ENCODE data around the gene MAB21L4. TPM values are rescaled to one million over a fixed set of nuclear protein-coding genes. Genes with fewer than 3 reads are reported as not detected.
A peak's percentile ranks its signal among the peaks of the same experiment; 100 is the strongest.

Gene MAB21L4
- total RNA-seq, 1 donor from 2014 or later, result not detected

GRCh38 chr2:240919786-240920782 is 24.1 kb upstream of the MAB21L4 start:
- Mint-ChIP-seq H3K9me3 (no peaks in the 10 kb centered on the region), H3K27me3 (ENCODE audit: low read depth) (peaks cover 7% of the 10 kb centered on the region), H3K27ac (no peak overlapping the region), H3K36me3 (ENCODE audit: low read depth) (no peaks in the 10 kb centered on the region), H3K4me3 (ENCODE audit: low read depth) (no peak overlapping the region), H3K4me1 (ENCODE audit: low read depth) (no peaks in the 10 kb centered on the region)
- intact Hi-C loops (cut with micrococcal nuclease), result no loop called here
- DNase-seq (ENCODE audit: low spot score), result no peak

- Mint-ChIP-seq H3K9me3 (no peaks in the 10 kb centered on the region), H3K36me3 (ENCODE audit: low read depth) (no peaks in the 10 kb centered on the region), H3K4me1 (ENCODE audit: low read depth) (no peaks in the 10 kb centered on the region), H3K27me3 (ENCODE audit: low read depth) (peaks cover 7% of the 10 kb centered on the region), H3K4me3 (ENCODE audit: low read depth) (no peak overlapping the region), H3K27ac (no peak overlapping the region)
- no peak for DNase-seq (ENCODE audit: low spot score)
- intact Hi-C loops (cut with micrococcal nuclease), result no loop called here
Observed at GRCh38 chr2:240919161-240919781, 23.3 kb upstream of the MAB21L4 start.

- Mint-ChIP-seq H3K4me1 (ENCODE audit: low read depth) (no peaks in the 10 kb centered on the region), H3K27ac (no peak overlapping the region)
- intact Hi-C loops (cut with micrococcal nuclease), result no loop called here
Observed at GRCh38 chr2:240918258-240919091, 22.5 kb upstream of the MAB21L4 start.

DNA sequence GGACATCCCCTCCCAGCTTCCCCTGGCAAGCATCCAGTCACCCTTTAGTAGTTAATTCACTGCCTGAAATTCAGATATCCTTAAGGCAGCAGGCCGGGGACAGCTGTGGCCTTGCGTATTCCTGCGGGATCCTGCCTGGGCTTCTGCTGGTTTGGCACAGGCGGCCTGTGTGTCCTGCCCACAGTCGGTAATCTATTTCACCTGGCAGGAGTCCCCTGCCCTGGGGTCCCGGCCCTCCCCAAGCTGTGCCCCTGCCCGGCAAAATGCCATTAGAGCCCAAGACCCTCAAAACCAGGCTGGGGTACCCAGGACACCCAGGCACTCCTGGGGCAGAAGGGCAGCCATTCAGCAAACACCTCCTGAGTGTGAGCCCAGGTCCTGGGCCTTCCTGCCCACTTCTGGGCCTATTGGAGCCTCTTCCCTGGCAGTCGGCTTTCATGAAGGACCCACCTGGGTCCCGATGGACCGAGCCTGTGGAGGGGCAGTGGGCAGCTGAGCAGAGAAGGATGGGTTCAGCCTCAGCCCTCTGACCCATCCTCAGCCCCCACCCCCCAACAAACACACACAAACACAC is 21.8 kb upstream of the MAB21L4 start:
- no peak overlapping the region for H3K27ac Mint-ChIP-seq
- H3K4me1 Mint-ChIP-seq (ENCODE audit: low read depth), result no peaks in the 10 kb centered on the region
- H3K9me3 Mint-ChIP-seq, result no peaks in the 10 kb centered on the region
- no peak overlapping the region for H3K4me3 Mint-ChIP-seq (ENCODE audit: low read depth)
- H3K36me3 Mint-ChIP-seq (ENCODE audit: low read depth), result no peaks in the 10 kb centered on the region
- intact Hi-C loops (cut with micrococcal nuclease), result no loop called here
- peaks cover 7% of the 10 kb centered on the region for H3K27me3 Mint-ChIP-seq (ENCODE audit: low read depth)
- no peak for DNase-seq (ENCODE audit: low spot score)

More at GRCh38 chr2:240918258-240919091, 22.5 kb upstream of the MAB21L4 start:
- H3K9me3 Mint-ChIP-seq, result no peaks in the 10 kb centered on the region
- H3K36me3 Mint-ChIP-seq (ENCODE audit: low read depth), result no peaks in the 10 kb centered on the region
- DNase-seq (ENCODE audit: low spot score), result no peak
- peaks cover 7% of the 10 kb centered on the region for H3K27me3 Mint-ChIP-seq (ENCODE audit: low read depth)
- no peak overlapping the region for H3K4me3 Mint-ChIP-seq (ENCODE audit: low read depth)

DNA sequence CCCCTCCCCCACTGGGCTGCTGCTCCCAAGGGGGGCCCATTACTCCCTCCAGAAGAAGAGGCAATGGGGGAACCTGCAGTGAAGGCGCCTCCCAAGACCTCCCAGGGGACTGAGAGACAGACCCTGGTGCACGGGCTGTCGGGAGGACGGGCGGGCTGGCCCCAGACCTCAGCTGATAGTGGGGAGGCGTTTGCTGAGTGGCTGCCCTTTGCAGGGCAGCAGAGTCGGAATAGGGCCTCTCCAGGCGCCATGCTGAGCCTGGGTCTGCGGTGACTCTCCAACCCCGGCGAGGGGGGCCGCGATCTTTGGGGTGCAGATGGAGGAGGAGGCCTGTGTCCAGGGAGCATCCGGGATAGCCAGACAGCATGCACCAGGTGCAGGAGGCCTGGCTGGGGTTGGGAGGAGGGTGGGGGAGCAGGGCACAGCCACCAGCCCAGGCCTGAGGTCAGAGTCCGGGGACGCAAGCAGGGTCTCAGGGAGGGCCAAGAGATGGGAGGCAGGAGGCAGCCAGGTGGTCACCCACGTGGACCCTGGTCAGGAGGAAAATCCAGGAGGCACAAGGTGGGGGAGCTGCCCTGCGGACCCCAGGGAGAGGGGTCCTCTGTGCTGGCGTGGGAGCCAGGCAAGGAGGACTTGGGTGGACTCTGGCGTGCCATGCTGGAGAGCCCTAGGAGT is 21.2 kb upstream of the MAB21L4 start:
- H3K36me3 Mint-ChIP-seq (ENCODE audit: low read depth), result no peaks in the 10 kb centered on the region
- no peak for DNase-seq (ENCODE audit: low spot score)
- no peak overlapping the region for H3K4me3 Mint-ChIP-seq (ENCODE audit: low read depth)
- intact Hi-C loops (cut with micrococcal nuclease), result no loop called here
- peaks cover 7% of the 10 kb centered on the region for H3K27me3 Mint-ChIP-seq (ENCODE audit: low read depth)
- H3K9me3 Mint-ChIP-seq, result no peaks in the 10 kb centered on the region
- H3K4me1 Mint-ChIP-seq (ENCODE audit: low read depth), result no peaks in the 10 kb centered on the region
- H3K27ac Mint-ChIP-seq, result no peak overlapping the region

DNA sequence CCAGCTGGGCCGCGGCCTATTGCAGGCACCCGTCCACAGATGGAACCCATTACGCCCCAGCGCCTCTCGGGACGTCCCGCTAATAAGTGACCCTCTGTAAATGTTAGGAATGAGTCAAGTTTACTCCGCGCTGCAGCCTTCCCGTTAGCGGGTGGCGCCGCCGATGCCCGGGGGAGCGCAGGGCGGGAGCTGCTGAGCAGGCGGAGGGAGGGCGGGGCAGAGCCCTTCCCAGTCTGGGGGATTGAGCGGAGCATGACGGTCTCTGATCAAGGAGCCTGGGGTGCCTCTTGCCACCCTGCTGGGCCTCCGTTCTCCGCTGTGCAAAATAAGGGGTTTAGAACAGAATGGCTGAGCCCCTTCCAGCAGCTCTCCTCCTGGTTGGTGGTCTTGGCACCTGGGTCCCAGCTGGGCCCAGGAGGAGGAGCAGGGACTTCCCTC is 20.6 kb upstream of the MAB21L4 start:
- H3K36me3 Mint-ChIP-seq (ENCODE audit: low read depth), result no peaks in the 10 kb centered on the region
- intact Hi-C loops (cut with micrococcal nuclease), result no loop called here
- H3K27ac Mint-ChIP-seq, result no peak overlapping the region
- peaks cover 7% of the 10 kb centered on the region for H3K27me3 Mint-ChIP-seq (ENCODE audit: low read depth)
- no peaks in the 10 kb centered on the region for H3K4me1 Mint-ChIP-seq (ENCODE audit: low read depth)
- no peak overlapping the region for H3K4me3 Mint-ChIP-seq (ENCODE audit: low read depth)
- no peak for DNase-seq (ENCODE audit: low spot score)
- no peaks in the 10 kb centered on the region for H3K9me3 Mint-ChIP-seq

GRCh38 chr2:240915526-240916341 is 19.8 kb upstream of the MAB21L4 start:
- H3K27ac Mint-ChIP-seq, result no peak overlapping the region
- no peaks in the 10 kb centered on the region for H3K36me3 Mint-ChIP-seq (ENCODE audit: low read depth)
- DNase-seq (ENCODE audit: low spot score), result no peak
- no peaks in the 10 kb centered on the region for H3K9me3 Mint-ChIP-seq
- no peak overlapping the region for H3K4me3 Mint-ChIP-seq (ENCODE audit: low read depth)
- peaks cover 7% of the 10 kb centered on the region for H3K27me3 Mint-ChIP-seq (ENCODE audit: low read depth)
- no peaks in the 10 kb centered on the region for H3K4me1 Mint-ChIP-seq (ENCODE audit: low read depth)
- intact Hi-C loops (cut with micrococcal nuclease), result no loop called here

DNA sequence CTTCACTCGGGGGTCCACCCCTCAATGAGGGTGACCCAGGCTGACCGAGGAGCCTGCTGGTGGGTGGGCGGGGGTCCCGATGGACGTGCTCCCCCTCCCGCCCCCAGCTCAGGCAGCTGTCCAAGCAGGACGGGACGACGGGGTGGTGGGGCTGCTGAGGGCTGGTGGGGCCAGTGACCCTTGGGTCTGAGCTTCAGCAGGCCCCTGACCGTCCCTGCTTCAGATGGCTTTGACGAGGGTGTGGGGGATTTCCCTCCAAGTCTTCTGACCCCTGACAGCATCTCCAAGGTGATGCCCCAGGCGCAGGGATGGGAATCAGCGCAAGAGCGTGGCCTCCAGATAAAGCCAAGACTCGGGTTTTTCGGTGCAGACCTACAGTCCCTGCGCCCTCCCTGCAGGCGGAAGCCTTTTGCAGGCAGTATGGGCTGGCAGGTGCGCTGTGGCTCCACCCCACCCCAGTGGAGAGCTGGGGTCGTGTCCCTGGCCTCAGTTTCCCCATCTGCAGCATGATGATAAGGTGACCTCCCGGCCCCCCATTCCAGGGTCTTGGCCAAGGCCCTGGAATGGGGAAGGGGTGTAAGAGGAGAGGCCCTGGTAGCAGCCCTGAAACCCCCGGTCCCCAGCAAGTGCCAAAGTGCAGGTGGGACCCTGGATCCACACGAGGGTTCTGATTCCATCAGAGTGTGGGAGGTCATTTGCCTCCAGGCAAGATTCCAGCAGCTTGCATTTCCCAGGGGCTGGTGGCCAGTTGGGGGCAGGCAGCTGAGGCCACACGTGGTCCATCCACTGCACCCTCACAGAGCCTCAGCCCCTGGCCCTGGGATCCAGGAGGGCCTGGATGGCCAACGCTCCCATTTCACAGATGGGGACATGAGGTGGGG is 18.9 kb upstream of the MAB21L4 start:
- Mint-ChIP-seq H3K4me3 (ENCODE audit: low read depth) (no peak overlapping the region), H3K9me3 (no peaks in the 10 kb centered on the region), H3K4me1 (ENCODE audit: low read depth) (no peaks in the 10 kb centered on the region), H3K36me3 (ENCODE audit: low read depth) (no peaks in the 10 kb centered on the region), H3K27ac (no peak overlapping the region), H3K27me3 (ENCODE audit: low read depth) (peaks cover 7% of the 10 kb centered on the region)
- DNase-seq (ENCODE audit: low spot score), result no peak
- intact Hi-C loops (cut with micrococcal nuclease), result no loop called here

DNA sequence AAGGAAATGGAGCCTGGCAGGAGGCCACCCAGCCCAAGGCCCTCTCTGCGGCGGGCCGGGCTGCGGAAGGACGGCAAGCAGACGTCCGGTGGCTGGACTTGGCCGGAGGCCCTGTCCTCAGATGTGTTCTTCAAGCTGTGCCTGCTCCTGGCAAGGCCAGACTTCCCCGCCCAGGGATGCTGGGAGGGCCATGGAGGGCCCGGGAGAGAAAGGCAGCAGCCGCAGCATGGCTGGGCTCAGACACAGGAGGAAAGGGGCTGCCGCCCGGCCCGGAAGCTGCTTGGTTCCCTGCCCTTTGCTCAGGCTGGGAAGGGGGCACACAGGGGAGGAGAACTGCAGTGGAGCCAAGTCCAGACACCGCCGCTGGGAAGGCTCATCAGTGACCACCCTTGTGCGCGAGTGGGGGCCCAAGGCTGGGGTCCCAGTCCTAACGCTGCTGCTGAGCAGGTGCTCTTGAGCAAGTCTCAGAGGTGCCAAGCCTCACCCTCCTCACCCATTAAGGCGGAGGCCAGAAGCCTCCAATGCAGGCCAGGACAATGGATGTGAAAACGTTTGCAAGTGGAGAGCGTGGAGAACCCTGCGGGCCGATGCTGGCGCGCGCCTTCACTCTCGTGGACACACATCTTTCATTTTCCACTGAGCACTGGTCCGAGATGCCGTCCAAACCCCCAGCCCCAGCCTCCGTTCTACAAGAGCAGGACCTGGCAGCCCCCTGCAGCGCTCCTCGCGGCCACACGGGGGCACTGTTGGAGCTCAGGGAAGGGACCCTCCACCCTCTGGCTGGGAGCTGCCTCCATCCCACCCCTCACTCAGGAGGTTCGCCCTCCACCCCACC is 18.1 kb upstream of the MAB21L4 start:
- Mint-ChIP-seq H3K27ac (no peak overlapping the region), H3K9me3 (no peaks in the 10 kb centered on the region), H3K4me1 (ENCODE audit: low read depth) (no peaks in the 10 kb centered on the region), H3K4me3 (ENCODE audit: low read depth) (no peak overlapping the region), H3K36me3 (ENCODE audit: low read depth) (no peaks in the 10 kb centered on the region), H3K27me3 (ENCODE audit: low read depth) (peaks cover 7% of the 10 kb centered on the region)
- peak; percentile 35 for DNase-seq (ENCODE audit: low spot score)
- intact Hi-C loops (cut with micrococcal nuclease), result no loop called here

Data from activated T-helper 2 cell treated with anti-CD3 and anti-CD28 coated beads, Interferon-gamma antibody, Interleukin-2, Interleukin-4, amounts not matched to agents 10 μg/mL and 5 μg/mL and 100 μg/mL, durations not matched to agents 14 hours and 24 hours and 36 hours (primary cell).